ENCODE data around the gene NCKAP5.

Gene NCKAP5

DNA sequence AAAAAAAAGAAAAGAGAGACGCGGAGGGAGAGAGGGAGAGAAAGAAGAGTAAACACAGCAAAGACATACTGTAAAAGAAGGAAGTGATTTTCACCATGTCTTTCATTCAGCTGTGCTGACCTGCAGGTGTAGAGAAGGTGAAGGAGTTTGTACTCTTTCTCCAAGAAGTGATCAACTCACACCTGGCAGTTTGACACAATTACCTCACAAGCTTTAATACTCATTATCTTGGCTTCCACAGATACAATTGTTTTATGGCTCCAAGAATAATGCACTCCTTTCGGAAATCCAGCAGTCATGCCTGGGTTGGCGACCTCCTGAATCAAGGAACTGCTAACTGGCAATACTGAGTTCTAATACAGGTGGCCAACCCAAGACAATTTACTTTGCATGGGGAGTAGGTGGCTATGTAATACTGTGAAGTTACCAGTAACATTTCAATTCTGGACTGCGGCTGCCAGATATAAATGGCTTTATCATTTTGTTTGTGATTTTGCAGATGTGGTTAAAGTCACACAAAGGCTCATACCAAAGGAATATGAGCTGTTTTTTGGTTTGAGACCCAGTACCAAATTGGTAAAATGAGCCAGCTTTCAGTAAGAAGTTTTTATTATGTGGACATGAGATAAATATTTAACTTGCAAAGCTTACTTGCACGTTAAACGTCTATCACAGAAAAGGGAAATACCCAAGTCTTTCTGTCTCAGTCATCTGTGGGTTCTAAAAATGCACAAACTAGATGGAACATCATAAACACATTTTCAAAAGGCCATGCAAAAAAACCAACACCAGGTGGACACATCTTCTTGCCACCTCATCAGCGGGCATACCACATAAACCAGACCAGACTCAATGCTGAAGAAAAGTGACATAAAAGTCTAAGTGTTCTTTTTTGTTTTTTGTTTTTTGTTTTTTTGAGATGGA is 69.3 kb downstream of the NCKAP5 start:
- TF ChIP-seq TEAD4 (IDR thresholded peaks at IDR 0.05) (no peak), FOXM1 (IDR thresholded peaks at IDR 0.05; ENCODE audit: borderline replicate concordance, low read depth) (no peak), NFIC (IDR thresholded peaks at IDR 0.05) (no peak), YY1 (IDR thresholded peaks at IDR 0.05; ENCODE audit: low read depth) (no peak), TAF1 (IDR thresholded peaks at IDR 0.05; ENCODE audit: low read depth) (no peak), TCF12 (IDR thresholded peaks at IDR 0.05; ENCODE audit: low read depth) (no peak), CREB1 (IDR thresholded peaks at IDR 0.05; ENCODE audit: low read depth) (no peak), ZBTB7A (IDR thresholded peaks at IDR 0.05; ENCODE audit: low read depth) (no peak), EGR1 (IDR thresholded peaks at IDR 0.05) (no peak), RAD21 (IDR thresholded peaks at IDR 0.05; ENCODE audit: low read depth) (no peak), CEBPB (IDR thresholded peaks at IDR 0.05) (no peak), EP300 (IDR thresholded peaks at IDR 0.05; ENCODE audit: borderline replicate concordance) (no peak)
- TF ChIP-seq, protein P1, sequence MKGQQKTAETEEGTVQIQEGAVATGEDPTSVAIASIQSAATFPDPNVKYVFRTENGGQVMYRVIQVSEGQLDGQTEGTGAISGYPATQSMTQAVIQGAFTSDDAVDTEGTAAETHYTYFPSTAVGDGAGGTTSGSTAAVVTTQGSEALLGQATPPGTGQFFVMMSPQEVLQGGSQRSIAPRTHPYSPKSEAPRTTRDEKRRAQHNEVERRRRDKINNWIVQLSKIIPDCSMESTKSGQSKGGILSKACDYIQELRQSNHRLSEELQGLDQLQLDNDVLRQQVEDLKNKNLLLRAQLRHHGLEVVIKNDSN (IDR thresholded peaks at IDR 0.05): no peak
- TF ChIP-seq, protein P2, sequence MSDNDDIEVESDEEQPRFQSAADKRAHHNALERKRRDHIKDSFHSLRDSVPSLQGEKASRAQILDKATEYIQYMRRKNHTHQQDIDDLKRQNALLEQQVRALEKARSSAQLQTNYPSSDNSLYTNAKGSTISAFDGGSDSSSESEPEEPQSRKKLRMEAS (IDR thresholded peaks at IDR 0.05): no peak
- TF ChIP-seq, protein P3, sequence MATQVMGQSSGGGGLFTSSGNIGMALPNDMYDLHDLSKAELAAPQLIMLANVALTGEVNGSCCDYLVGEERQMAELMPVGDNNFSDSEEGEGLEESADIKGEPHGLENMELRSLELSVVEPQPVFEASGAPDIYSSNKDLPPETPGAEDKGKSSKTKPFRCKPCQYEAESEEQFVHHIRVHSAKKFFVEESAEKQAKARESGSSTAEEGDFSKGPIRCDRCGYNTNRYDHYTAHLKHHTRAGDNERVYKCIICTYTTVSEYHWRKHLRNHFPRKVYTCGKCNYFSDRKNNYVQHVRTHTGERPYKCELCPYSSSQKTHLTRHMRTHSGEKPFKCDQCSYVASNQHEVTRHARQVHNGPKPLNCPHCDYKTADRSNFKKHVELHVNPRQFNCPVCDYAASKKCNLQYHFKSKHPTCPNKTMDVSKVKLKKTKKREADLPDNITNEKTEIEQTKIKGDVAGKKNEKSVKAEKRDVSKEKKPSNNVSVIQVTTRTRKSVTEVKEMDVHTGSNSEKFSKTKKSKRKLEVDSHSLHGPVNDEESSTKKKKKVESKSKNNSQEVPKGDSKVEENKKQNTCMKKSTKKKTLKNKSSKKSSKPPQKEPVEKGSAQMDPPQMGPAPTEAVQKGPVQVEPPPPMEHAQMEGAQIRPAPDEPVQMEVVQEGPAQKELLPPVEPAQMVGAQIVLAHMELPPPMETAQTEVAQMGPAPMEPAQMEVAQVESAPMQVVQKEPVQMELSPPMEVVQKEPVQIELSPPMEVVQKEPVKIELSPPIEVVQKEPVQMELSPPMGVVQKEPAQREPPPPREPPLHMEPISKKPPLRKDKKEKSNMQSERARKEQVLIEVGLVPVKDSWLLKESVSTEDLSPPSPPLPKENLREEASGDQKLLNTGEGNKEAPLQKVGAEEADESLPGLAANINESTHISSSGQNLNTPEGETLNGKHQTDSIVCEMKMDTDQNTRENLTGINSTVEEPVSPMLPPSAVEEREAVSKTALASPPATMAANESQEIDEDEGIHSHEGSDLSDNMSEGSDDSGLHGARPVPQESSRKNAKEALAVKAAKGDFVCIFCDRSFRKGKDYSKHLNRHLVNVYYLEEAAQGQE (IDR thresholded peaks at IDR 0.05; ENCODE audit: low read depth): no peak

DNA sequence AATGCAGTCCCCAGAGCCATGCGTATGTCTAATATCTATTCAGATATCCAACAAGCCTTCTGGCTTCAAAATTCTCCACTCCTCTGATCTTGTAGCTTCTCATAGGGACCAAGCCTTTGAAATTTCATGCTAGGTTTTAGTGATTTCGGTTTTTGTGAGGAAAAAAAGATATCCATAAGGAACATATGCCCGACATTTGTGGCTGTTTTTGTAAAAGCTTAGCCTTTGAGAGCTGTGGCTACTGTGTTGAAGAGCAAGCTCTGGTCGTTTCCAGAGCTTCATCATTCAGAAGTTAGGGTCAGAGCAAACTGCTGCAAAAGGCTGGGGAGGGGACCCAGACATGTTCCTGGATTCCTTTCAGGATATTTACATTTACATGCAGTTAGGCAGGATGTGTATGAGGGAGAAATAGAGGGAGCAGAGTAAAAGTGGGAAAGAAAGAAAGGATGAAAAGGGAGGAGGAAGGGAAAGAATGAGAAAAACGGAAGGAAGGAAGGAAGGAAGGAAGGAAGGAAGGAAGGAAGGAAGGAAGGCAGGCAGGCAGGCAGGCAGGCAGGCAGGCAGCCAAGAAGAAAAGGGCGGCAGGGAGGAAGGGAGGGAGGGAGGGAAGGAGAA is 70.2 kb downstream of the NCKAP5 start:
- TF ChIP-seq CREB1 (IDR thresholded peaks at IDR 0.05; ENCODE audit: low read depth) (no peak), CEBPB (IDR thresholded peaks at IDR 0.05) (no peak), FOXM1 (IDR thresholded peaks at IDR 0.05; ENCODE audit: borderline replicate concordance, low read depth) (no peak), EP300 (IDR thresholded peaks at IDR 0.05; ENCODE audit: borderline replicate concordance) (no peak), NFIC (IDR thresholded peaks at IDR 0.05) (no peak), TEAD4 (IDR thresholded peaks at IDR 0.05) (no peak), TAF1 (IDR thresholded peaks at IDR 0.05; ENCODE audit: low read depth) (no peak), YY1 (IDR thresholded peaks at IDR 0.05; ENCODE audit: low read depth) (no peak), EGR1 (IDR thresholded peaks at IDR 0.05) (no peak)
- TF ChIP-seq, protein P2 (IDR thresholded peaks at IDR 0.05): no peak

DNA sequence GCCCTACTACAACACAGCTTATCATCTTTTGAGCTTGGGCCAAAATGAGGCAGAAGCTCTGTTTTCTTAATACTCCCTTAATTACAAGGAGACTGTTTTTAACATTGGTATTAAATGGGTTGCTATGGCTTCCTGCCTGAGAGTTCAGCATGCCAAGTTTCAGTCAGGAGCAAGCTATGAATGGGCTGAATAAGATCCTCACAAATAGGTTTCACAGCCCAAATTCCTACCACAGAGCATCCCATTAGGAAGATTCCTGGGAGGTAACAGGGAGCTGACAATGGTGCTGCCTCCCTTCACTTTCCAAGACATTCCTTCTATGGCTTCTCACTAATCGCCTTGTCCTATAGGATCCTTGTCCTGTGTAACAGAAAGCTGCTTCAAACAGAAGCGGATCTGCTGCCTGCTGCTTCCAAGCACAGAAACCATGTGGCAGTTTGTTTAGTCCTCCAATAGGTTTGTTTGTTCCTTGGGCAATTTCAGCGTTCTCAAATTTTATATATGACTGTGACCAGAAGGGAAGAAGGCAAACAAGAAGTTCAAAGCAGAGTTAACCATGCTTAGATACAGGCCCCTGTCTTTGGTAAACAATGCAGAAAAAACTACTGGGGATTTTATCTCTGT is 70.9 kb downstream of the NCKAP5 start:
- TF ChIP-seq EGR1 (IDR thresholded peaks at IDR 0.05) (no peak), CEBPB (IDR thresholded peaks at IDR 0.05) (no peak), ZBTB7A (IDR thresholded peaks at IDR 0.05; ENCODE audit: low read depth) (no peak), TCF12 (IDR thresholded peaks at IDR 0.05; ENCODE audit: low read depth) (no peak), NFIC (IDR thresholded peaks at IDR 0.05) (no peak), RAD21 (IDR thresholded peaks at IDR 0.05; ENCODE audit: low read depth) (no peak), CREB1 (IDR thresholded peaks at IDR 0.05; ENCODE audit: low read depth) (no peak), FOXM1 (IDR thresholded peaks at IDR 0.05; ENCODE audit: borderline replicate concordance, low read depth) (no peak), EP300 (IDR thresholded peaks at IDR 0.05; ENCODE audit: borderline replicate concordance) (no peak)

DNA sequence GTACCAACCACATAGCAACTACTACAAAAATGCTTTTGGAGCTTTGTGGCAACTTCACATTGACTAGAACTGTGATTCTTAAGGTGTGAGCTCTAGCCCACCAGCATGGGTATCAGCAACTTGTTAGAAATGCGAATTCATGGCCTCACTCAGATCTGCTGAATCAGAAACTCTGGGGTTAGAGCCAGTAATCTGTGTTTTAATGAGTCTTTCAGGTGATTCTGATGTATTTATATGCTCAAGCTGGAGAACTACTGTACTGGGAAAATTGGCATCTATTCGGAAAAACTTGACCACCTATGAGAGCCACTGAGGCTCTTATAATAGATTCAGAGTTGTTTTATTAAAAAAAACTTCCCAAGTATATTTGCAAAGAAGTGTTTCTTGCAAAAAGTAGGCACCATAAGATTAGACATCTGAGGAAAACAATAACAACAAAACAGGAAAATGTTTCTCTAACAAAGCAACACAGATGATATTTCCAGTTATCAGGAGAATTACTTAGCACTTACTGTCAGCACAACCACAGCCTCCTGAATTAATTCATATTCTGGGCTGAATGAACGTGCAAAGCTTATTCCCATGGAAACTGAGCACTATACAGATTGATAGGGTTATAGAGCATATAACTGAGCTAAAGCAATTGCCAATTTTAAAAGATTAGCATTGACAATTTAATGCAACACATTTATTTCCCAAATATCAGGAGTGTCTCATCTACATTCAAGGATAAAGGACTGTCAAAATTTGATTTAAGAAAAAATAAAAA is 71.6 kb downstream of the NCKAP5 start:
- TF ChIP-seq TAF1 (IDR thresholded peaks at IDR 0.05; ENCODE audit: low read depth) (no peak), NFIC (IDR thresholded peaks at IDR 0.05) (no peak)
- TF ChIP-seq, protein P2 (IDR thresholded peaks at IDR 0.05): no peak

DNA sequence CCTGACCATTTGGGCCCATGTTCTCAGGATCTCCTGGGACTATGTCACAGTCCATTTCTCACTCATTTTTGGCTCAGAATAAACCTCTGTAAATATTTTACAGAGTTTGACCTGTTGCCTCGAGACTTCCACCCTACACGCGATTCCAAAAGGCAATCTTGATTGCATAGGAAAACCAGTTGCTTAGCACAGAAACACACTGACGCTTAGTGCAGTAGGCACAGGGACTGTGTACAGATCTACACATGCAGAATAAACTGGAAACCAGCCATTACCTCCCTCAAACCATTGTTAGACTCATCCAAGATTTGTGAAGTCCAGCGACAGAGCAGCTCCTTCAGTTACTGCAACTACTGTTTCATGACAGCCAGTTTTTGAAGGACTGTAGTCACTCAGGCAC is 73.0 kb downstream of the NCKAP5 start:
- TF ChIP-seq FOXM1 (IDR thresholded peaks at IDR 0.05; ENCODE audit: borderline replicate concordance, low read depth) (no peak), NFIC (IDR thresholded peaks at IDR 0.05) (no peak), TEAD4 (IDR thresholded peaks at IDR 0.05) (no peak), CREB1 (IDR thresholded peaks at IDR 0.05; ENCODE audit: low read depth) (no peak), EGR1 (IDR thresholded peaks at IDR 0.05) (no peak)
- TF ChIP-seq, protein P2 (IDR thresholded peaks at IDR 0.05): no peak

DNA sequence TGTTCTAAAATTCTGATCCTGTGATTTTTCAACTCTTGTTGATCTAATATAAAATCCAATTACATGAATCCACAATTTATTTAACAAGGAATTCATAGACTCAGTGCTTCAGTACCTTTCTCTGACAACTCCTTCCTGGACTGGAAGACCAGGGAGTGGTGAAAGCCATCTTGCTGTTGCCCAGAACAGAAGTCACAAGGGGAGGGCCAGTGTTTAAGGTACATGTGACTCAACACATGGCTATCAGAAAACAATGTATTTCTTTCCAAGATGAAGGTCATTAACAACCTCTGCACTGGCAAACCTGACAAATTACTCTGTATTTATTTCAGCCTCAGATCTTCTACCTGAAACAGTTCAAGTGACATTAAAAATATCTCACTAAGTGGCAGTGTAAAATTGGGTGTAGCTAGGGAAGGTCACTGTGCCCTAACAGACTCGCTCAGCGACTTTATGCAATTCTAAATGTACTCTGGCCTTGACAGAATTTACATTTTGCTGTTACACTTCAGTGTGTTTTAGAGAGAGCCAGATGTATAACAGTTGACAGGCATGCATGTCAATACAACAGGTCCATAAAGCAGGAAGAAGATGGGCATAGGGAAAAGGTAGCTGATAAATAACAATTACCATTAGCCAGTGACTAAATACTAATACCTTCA is 75.4 kb downstream of the NCKAP5 start:
- no peak for TF ChIP-seq TEAD4 (IDR thresholded peaks at IDR 0.05)
- TF ChIP-seq YY1 (IDR thresholded peaks at IDR 0.05; ENCODE audit: low read depth): no peak
- no peak for TF ChIP-seq CREB1 (IDR thresholded peaks at IDR 0.05; ENCODE audit: low read depth)
- TF ChIP-seq RAD21 (IDR thresholded peaks at IDR 0.05; ENCODE audit: low read depth): no peak
- TF ChIP-seq, protein P2 (IDR thresholded peaks at IDR 0.05): no peak
- no peak for TF ChIP-seq TAF1 (IDR thresholded peaks at IDR 0.05; ENCODE audit: low read depth)
- no peak for TF ChIP-seq FOXM1 (IDR thresholded peaks at IDR 0.05; ENCODE audit: borderline replicate concordance, low read depth)
- TF ChIP-seq CEBPB (IDR thresholded peaks at IDR 0.05): no peak
- no peak for TF ChIP-seq EGR1 (IDR thresholded peaks at IDR 0.05)
- no peak for TF ChIP-seq NFIC (IDR thresholded peaks at IDR 0.05)
